Chondrocyte (in vitro differentiated cells): ENCODE data around the gene PRRC1. TPM values are rescaled to one million over a fixed set of nuclear protein-coding genes. Genes with fewer than 3 reads are reported as not detected.

Source experiments
- DNase-seq: peaks from one replicate; pipeline ENCODE4 v3.0.0; 2021; ENCODE audit warnings: mixed read lengths, low spot score
- H3K27ac Mint-ChIP-seq: one replicate; pipeline ENCODE4 v1.8.0; 2021; ENCODE audit warnings: mild to moderate bottlenecking, moderate library complexity, mixed read lengths; ENCODE audit not compliant: unreplicated experiment
- H3K27me3 Mint-ChIP-seq: 2 replicates; pipeline ENCODE4 v1.8.0; 2021; ENCODE audit warnings: low read depth, mixed read lengths
- H3K36me3 Mint-ChIP-seq: 2 replicates; pipeline ENCODE4 v1.8.0; 2021; ENCODE audit warnings: low read depth, mixed read lengths
- H3K4me1 Mint-ChIP-seq: 2 replicates; pipeline ENCODE4 v1.8.0; 2021; ENCODE audit warnings: low read depth, mild to moderate bottlenecking, mixed read lengths
- H3K4me3 Mint-ChIP-seq: one replicate; pipeline ENCODE4 v1.8.0; 2021; ENCODE audit warnings: mild to moderate bottlenecking, moderate library complexity, mixed read lengths; ENCODE audit not compliant: unreplicated experiment
- H3K9me3 Mint-ChIP-seq: 2 replicates; pipeline ENCODE4 v1.8.0; 2021; ENCODE audit warnings: low read depth, mixed read lengths
- CTCF ChIP-seq: fragments of 200-600 bp; sonication (generic); IDR thresholded peaks from 2 replicates; pipeline ENCODE4 v1.5.0; 2021; ENCODE audit warnings: antibody characterized with exemption, mild to moderate bottlenecking, moderate library complexity
- total RNA-seq: library from RNA; stranded (reverse); gene quantifications from 3 replicates; pipeline ENCODE4 v1.2.1, GENCODE V29; 2021

PRRC1 gene
- total RNA-seq, 1 donor from 2014 or later = 109 TPM

GRCh38 chr5:127595484-127596368, 78.3 kb downstream of the PRRC1 start:
- Mint-ChIP-seq H3K27ac (no peak overlapping the region), H3K9me3 (no peaks in the 10 kb centered on the region), H3K4me1 (peaks cover 3% of the 10 kb centered on the region), H3K36me3 (no peaks in the 10 kb centered on the region), H3K27me3 (peaks cover 7% of the 10 kb centered on the region), H3K4me3 (no peak overlapping the region)
- no peak for TF ChIP-seq CTCF
- DNase-seq = no peak

DNA sequence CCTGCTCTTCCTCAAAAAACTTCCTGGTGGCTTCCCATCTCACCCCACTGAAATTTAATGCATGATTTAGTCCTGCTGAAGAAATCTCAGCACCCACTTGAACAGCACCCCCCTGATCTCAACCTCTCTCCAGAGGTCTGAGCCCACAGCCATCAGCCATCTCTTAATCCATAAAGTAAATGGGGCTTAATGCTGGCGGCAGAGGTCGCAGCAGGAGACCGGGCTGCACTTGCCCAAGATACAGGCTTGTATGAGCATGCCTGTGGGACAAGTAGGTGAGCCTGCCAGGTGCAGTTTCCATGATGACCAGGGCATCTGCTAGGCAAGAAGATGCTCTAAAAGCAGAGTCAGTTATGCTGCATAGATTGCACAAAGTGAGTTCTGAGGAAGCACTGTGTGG, 79.1 kb downstream of the PRRC1 start:
- Mint-ChIP-seq H3K36me3 (no peaks in the 10 kb centered on the region), H3K9me3 (no peaks in the 10 kb centered on the region), H3K27ac (no peak overlapping the region), H3K4me3 (no peak overlapping the region), H3K4me1 (peaks cover 3% of the 10 kb centered on the region), H3K27me3 (peaks cover 7% of the 10 kb centered on the region)
- TF ChIP-seq CTCF = no peak
- DNase-seq = no peak

- Mint-ChIP-seq H3K4me3 (no peak overlapping the region), H3K27ac (no peak overlapping the region), H3K4me1 (peaks cover 3% of the 10 kb centered on the region), H3K36me3 (no peaks in the 10 kb centered on the region), H3K9me3 (no peaks in the 10 kb centered on the region), H3K27me3 (peaks cover 7% of the 10 kb centered on the region)
- no peak for TF ChIP-seq CTCF
- DNase-seq = no peak
Observed at GRCh38 chr5:127599320-127599719, 81.9 kb downstream of the PRRC1 start.

GRCh38 chr5:127599847-127600246, 82.4 kb downstream of the PRRC1 start:
- peaks cover 3% of the 10 kb centered on the region for H3K4me1 Mint-ChIP-seq
- TF ChIP-seq CTCF = no peak
- H3K27me3 Mint-ChIP-seq = peaks cover 7% of the 10 kb centered on the region
- no peak overlapping the region for H3K4me3 Mint-ChIP-seq
- no peak overlapping the region for H3K27ac Mint-ChIP-seq
- no peak for DNase-seq
- no peaks in the 10 kb centered on the region for H3K9me3 Mint-ChIP-seq
- no peaks in the 10 kb centered on the region for H3K36me3 Mint-ChIP-seq

- Mint-ChIP-seq H3K4me1 (peaks cover 6% of the 10 kb centered on the region), H3K36me3 (no peaks in the 10 kb centered on the region), H3K9me3 (no peaks in the 10 kb centered on the region), H3K27me3 (peaks cover 3% of the 10 kb centered on the region), H3K4me3 (no peak overlapping the region), H3K27ac (no peak overlapping the region)
- no peak for DNase-seq
- TF ChIP-seq CTCF = no peak
Observed at GRCh38 chr5:127601111-127601510, 83.7 kb downstream of the PRRC1 start.
